IPS-NIHi7 (cell line): ENCODE results near the gene BHLHA9.
A peak's percentile ranks its signal among the peaks of the same experiment; 100 is the strongest.

Experiments used
- DNase-seq: peaks from one replicate; pipeline ENCODE4 v3.0.0; 2012; ENCODE audit warnings: mixed read lengths; ENCODE audit errors: extremely low spot score

BHLHA9 gene

DNA sequence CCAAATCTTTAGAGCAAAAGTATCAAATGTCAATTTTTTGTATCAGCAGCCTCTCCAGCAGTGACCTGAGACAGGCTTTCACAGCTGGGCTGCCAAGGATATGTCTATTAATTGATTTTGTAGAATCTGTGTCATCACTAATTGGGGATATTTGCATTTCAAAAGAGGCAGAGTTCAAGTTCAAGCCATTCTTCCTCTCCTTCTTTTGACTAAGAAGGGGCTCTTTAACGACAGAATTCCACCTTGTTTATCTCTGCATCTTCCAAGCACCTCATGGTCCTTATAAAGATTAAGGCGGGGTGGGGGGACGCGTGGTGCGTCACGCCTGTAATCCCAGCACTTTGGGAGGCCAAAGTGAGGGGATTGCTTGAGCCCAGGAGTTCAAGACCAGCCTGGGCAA, 15.2 kb upstream of the BHLHA9 start:
- peak; percentile 25 for DNase-seq

- no peak for DNase-seq
Measured at GRCh38 chr17:1256699-1257098, 13.5 kb upstream of the BHLHA9 start.

- peak; percentile 10 for DNase-seq
Measured at GRCh38 chr17:1260086-1260769, 10.0 kb upstream of the BHLHA9 start.

- no peak for DNase-seq
Measured at GRCh38 chr17:1260770-1261161, 9.5 kb upstream of the BHLHA9 start.

GRCh38 chr17:1264196-1264595, 6.0 kb upstream of the BHLHA9 start:
- DNase-seq: no peak

DNA sequence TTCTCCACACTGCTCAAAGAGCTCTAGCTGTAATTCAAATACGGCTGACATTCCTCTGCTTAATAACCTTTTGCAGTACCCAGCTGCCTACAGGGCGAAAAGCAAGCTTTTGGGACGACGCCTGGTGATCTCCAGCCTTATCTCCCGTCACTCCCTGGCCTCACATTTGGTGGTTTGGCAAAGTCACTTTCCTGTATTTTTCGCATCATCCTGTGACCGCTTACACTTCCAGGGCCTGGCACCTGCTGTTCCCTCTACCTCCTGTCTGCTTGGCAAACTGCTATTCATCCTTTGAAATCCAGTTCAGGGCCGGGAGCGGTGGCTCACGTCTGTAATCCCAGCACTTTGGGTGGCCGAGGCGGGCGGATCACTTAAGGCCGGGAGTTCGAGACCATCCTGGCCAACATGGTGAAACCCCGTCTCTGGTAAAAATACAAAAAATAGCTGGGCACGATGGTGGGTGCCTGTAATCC, 2.7 kb upstream of the BHLHA9 start:
- DNase-seq: no peak

GRCh38 chr17:1271030-1271423, 783 bp downstream of the BHLHA9 start:
- DNase-seq: no peak

- no peak for DNase-seq
Measured at GRCh38 chr17:1271441-1271840, 1.2 kb downstream of the BHLHA9 start.

GRCh38 chr17:1272701-1273100, 2.5 kb downstream of the BHLHA9 start:
- DNase-seq: no peak

DNA sequence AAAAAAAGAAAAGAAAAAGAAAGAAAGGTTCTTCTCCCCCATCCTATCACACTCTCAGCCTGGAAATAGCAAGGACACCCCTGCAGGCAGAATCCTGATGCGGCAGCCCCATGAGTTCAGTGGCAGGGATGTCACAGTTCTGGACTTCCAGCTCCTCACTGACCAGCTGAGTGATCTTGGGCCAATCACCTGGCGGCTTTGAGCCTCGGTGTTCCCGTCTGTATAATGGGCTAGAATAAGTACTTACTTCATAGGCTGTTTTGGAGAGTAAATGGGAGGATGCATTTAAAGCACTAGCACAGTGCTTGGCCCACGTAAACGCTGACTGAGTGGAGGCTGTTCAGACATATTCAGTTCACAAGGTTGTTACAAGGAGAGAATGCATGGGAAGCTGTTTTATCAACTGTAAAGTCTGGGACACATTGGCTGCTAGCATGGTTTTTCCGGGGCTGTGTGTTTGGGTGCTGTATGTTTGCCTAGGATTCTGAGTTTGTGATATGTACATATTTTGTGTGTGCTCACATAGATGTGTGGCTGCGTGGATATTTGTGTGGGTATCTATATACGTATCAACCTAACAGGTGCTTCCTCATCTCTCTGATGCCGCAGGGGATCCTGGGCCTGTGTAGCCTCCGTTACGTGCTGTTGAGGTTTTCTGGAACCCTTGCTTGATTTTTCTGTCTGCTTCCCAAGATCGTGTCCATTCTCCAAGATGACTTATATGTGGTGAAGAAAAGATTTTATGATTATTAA, 3.4 kb downstream of the BHLHA9 start:
- no peak for DNase-seq

DNA sequence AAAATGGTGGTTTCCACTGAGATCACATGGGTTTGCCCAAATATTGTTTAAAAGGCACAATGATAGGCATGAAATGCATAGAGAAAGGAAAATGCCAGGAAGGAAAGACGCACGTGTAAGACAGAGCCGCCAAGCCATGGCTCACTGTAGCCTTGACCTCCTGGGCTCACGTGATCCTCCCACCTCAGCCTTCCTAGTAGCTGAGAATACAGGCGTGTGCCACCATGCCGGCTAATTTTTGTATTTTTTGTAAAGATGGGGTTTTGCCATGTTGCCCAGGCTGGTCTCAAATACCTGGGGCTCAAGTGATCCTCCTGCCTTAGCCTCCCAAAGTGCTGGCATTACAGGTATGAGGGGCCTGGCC, 4.0 kb downstream of the BHLHA9 start:
- DNase-seq: no peak

DNA sequence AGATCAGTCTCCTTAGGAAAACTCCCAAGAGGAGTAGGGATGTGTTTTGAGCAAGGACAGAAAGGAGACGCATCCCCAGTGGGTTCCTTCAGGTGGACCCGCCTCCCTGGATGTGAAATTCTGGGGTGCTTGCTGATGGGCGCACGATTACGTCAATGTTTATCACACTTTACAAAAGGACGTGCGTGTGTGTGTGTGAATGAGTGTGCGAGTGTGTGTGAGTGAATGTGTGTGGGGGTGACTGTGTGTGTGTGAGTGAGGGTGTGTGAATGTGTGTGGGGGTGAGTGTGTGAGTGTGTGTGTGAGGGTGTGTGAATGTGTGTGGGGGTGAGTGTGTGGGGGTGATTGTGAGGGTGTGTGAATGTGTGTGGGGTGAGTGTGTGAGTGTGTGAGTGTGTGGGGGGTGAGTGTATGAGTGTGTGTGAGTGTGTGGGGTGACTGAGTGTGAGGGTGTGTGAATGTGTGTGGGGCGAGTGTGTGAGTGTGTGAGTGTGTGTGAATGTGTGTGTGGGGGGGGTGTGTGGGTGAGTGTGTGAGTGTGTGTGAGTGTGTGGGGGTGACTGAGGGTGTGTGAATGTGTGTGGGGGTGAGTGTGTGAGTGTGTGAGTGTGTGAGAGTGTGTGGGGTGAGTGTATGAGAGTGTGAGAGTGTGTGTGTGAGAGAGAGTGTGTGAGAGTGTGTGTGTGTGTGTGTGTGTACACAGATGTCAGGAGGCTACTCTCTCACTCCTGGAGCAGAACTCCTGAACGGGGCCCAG, 5.1 kb downstream of the BHLHA9 start:
- DNase-seq: no peak

DNA sequence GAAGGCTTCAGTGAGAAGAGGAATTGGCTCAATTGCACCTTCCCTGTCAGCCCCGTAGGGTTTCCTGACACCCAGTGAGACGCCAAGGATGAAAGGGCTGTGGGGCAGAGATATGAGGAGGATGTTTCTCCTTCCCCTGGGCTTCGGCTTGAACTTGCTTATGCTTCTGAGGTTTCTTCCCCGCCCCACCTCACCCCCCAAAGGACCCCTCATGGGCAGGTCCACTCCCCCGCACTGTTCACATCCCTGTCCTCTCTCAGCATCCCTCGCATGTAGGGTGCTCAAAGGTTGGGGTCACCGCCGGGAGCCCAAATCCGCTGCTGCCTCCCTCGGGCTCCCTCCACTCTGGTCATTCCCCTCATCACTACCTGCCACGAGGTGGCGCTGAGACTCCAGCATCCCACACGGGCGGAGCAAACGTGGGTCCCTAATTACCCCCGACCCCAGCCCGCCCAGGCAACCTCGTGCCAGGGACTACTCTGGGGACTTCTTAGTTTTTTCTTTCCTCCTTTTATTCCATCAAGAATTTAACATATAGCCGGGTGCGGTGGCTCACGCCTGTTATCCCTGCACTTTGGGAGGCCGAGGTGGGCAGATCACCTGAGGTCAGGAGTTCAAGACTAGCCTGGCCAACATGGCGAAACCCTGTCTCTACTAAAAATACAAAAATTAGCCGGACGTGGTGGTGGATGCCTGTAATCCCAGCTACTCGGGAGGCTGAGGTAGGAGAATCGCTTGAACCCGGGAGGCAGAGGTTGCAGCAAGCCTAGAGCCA, 5.9 kb downstream of the BHLHA9 start:
- peak; percentile 87 for DNase-seq

- no peak for DNase-seq
Measured at GRCh38 chr17:1280652-1281051, 10.4 kb downstream of the BHLHA9 start.

DNA sequence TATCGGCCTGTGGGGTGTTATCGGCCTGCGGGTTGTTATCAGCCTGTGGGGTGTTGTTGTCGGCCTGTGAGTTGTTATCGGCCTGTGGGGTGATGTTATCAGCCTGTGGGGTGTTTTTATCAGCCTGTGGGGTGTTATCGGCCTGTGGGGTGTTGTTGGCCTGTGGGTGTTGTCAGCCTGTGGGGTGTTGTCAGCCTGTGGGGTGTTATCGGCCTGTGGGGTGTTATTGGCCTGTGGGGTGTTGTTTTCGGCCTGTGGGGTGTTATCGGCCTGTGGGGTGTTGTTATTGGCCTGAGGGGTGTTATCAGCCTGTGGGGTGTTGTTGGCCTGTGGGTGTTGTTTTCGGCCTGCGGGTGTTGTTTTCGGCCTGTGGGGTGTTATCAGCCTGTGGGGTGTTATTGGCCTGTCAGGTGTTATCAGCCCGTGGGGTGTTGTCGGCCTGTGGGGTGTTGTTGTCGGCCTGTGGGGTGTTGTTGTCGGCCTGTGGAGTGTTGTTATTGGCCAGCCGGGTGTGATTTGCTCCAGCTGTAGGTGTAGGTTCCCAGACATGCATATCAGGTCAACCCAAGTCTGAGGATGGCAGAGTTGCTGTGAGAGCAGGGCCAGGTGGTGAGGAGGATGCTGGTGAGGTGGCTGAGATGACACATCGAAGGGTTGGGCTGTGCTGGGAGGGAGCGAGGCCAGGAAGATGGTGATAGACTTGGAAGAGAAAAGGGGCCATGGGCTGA, 16.3 kb downstream of the BHLHA9 start:
- DNase-seq: no peak

DNA sequence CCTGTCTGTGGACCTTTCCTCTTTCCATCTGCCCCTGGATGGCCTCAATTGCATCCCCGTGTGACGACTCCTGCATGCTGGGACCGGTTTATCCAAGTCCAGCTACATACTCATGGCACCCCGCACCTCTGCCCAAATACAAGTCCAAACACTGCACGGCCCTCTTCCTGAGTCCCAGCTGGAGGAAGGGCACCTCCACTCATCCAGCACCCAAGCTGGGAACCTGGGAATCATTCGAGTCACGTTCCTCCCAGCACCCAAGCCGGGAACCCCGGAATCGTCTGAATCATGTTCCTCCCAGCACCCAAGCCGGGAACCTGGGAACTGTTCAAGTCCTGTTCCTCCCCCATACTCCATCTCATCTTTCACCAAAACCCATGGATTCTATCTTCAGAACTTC, 19.5 kb downstream of the BHLHA9 start:
- DNase-seq: no peak

- DNase-seq: no peak
Measured at GRCh38 chr17:1290676-1291075, 20.4 kb downstream of the BHLHA9 start.

DNA sequence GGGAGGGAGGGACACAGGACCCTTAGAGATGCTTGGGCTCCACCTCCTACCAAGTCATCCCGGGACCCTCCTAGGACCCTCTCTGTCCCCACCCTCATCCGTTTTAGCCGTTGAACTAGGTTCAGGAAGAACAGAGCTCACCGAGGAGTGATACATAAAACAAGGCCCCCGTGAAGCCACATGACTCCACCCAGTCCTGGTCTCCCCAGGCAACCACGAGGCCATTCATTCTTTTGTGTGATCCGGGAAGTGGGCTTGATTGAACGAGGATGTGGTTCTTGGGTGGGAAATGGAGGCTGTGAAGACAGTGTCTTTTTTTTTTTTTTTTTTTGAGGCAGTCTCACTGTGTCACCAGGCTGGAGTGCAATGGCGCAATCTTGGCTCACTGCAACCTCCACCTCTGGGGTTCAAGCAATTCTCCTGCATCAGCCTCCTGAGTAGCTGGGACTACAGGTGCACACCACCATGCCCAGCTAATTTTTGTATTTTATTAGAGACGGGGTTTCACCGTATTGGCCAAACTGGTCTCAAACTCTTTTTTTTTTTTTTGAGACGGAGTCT, 24.0 kb downstream of the BHLHA9 start:
- no peak for DNase-seq

DNA sequence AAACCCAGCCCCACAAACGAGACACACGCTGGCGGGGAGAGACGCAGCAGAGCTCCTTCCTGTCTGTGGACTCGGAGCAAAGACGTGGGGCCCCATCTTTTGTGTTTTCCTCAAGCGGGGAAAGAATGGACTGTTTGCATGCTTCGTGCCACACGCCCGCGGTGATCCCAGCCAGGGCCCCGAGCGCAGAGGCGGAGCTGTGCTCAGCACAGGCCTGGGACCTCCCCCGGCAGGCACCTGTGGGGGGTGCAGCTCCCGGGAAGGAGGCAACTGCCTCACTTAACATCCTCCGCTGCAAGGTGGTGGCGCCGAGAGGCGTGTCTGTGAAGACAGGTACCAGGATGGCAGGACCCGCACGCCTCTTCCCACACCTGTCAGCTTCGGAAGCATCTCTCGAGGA, 28.4 kb downstream of the BHLHA9 start:
- peak; percentile 79 for DNase-seq

GRCh38 chr17:1299552-1300370, 29.5 kb downstream of the BHLHA9 start:
- no peak for DNase-seq
